Cardiac muscle cell (in vitro differentiated cells and primary cell): ENCODE results near the gene GARIN5A. TPM values are rescaled to one million over a fixed set of nuclear protein-coding genes. Genes with fewer than 3 reads are reported as not detected.

Experiments used
- DNase-seq, 2 donors: peaks; one replicate each; pipeline versions ENCODE4 v3.0.0 to v3.0.0-alpha.2; 2010 to 2017; ENCODE audit warnings: low read depth in 1 of 2, low spot score in 1 of 2
- H3K27ac ChIP-seq: fragments of 200-600 bp; sonication (generic); 2 replicates; pipeline ENCODE4 v1.5.1; 2016
- H3K27me3 ChIP-seq: fragments of 200-600 bp; sonication (generic); 2 replicates; pipeline ENCODE4 v1.6.0; 2016; ENCODE audit warnings: control low read depth
- H3K36me3 ChIP-seq: fragments of 200-600 bp; sonication (generic); 2 replicates; pipeline ENCODE4 v1.5.1; 2016; ENCODE audit warnings: control low read depth
- H3K4me1 ChIP-seq: fragments of 200-600 bp; sonication (generic); 2 replicates; pipeline ENCODE4 v1.8.1; 2017; ENCODE audit warnings: low read depth, mild to moderate bottlenecking, mixed run types
- H3K4me3 ChIP-seq: fragments of 200-600 bp; sonication (generic); 2 replicates; pipeline ENCODE4 v1.5.1; 2016; ENCODE audit warnings: mild to moderate bottlenecking
- H3K9me3 ChIP-seq: fragments of 200-600 bp; sonication (generic); 2 replicates; pipeline ENCODE4 v1.5.1; 2017; ENCODE audit warnings: low read depth, mild to moderate bottlenecking, control low read depth
- polyA plus RNA-seq: library from polyadenylated mRNA; unstranded; fragments of >200 nt; fragmentation: Nextera tagmentation; extraction: Ambion mirVana; gene quantifications from 2 replicates; pipeline ENCODE4 v1.2.1, GENCODE V29; 2016
- total RNA-seq: library from RNA; depleted of rRNA; stranded (reverse); fragments of >200 nt; gene quantifications from 2 replicates; pipeline ENCODE4 v1.2.3, GENCODE V29; 2016
- TF ChIP-seq, protein P1 (sequence below): IDR thresholded peaks from 2 replicates; pipeline ENCODE4 v1.5.1; 2012; ENCODE audit warnings: low read depth, mild to moderate bottlenecking, low read length

Gene GARIN5A
- total and polyA plus RNA-seq, 2 experiments from 2014 or later: 7.7 to 9.3 TPM

- DNase-seq: no peak
- TF ChIP-seq, protein P1, sequence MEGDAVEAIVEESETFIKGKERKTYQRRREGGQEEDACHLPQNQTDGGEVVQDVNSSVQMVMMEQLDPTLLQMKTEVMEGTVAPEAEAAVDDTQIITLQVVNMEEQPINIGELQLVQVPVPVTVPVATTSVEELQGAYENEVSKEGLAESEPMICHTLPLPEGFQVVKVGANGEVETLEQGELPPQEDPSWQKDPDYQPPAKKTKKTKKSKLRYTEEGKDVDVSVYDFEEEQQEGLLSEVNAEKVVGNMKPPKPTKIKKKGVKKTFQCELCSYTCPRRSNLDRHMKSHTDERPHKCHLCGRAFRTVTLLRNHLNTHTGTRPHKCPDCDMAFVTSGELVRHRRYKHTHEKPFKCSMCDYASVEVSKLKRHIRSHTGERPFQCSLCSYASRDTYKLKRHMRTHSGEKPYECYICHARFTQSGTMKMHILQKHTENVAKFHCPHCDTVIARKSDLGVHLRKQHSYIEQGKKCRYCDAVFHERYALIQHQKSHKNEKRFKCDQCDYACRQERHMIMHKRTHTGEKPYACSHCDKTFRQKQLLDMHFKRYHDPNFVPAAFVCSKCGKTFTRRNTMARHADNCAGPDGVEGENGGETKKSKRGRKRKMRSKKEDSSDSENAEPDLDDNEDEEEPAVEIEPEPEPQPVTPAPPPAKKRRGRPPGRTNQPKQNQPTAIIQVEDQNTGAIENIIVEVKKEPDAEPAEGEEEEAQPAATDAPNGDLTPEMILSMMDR: no peak
- H3K36me3 ChIP-seq: no peaks in the 10 kb centered on the region
- H3K4me1 ChIP-seq: no peaks in the 10 kb centered on the region
- no peaks in the 10 kb centered on the region for H3K27me3 ChIP-seq
- no peak overlapping the region for H3K27ac ChIP-seq
- no peak overlapping the region for H3K4me3 ChIP-seq
- H3K9me3 ChIP-seq: no peaks in the 10 kb centered on the region
These were observed 13.7 kb downstream of the GARIN5A start for GRCh38 chr19:50462970-50463369.

- TF ChIP-seq, protein P1: peak; percentile 85
- Histone ChIP-seq H3K9me3 (no peaks in the 10 kb centered on the region), H3K27me3 (no peaks in the 10 kb centered on the region), H3K4me3 (no peak overlapping the region), H3K27ac (no peak overlapping the region), H3K4me1 (no peaks in the 10 kb centered on the region), H3K36me3 (no peaks in the 10 kb centered on the region)
- DNase-seq: peak; percentile 69 to 76
These were observed 15.4 kb downstream of the GARIN5A start for GRCh38 chr19:50461066-50461875.

DNA sequence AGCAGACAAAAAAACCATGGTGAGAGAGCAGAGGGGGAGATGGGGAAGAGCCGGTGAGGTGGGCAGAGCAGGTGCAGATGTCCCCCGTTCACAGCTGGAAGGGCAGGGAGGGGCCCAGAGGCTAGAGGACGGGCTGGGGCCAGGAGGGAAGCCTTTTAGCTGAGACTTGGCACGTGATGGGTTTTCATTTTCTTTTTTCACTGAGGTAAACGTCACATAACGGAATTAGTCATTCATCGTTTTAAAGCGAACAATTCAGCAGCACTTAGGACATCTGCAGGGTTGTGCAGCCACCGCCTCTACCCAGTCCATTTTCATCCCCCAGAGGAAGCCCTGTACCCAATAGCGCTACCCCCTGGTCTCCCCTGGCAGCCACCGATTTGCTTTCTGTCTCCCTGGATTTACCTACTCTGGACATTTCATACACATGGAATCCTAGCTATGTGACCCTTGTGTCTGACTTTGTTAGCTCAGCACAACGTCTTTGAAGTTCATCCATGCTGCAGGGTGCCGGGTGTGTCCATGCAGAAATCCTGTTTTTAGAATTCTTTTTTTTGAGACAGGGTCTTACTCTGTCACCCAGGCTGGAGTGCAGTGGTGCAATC, 16.4 kb downstream of the GARIN5A start:
- TF ChIP-seq, protein P1: no peak
- H3K36me3 ChIP-seq: no peaks in the 10 kb centered on the region
- H3K4me1 ChIP-seq: no peaks in the 10 kb centered on the region
- peak in 1 of 2 donors; percentile 22 for DNase-seq
- no peak overlapping the region for H3K27ac ChIP-seq
- no peak overlapping the region for H3K4me3 ChIP-seq
- H3K27me3 ChIP-seq: no peaks in the 10 kb centered on the region
- no peaks in the 10 kb centered on the region for H3K9me3 ChIP-seq

DNA sequence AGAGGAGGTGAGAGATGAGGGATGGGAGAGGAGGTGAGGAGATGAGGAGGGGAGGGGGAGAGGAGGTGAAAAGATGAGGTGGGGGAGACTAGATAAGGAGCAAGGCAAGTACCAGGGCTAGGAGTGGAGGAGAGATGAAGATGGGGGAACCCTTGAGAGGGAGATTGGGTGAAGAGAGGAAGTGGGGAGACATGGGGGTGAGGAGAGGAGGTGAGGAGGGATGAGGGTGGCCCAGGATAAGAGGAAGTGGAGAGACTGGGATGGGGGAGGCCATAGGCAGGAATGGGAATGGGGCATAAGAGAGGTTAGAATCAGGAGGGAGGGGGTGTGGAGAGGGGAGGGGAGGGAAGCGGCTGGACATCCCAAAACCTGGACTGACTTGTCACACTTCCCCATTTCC, 17.0 kb downstream of the GARIN5A start:
- no peaks in the 10 kb centered on the region for H3K36me3 ChIP-seq
- no peak overlapping the region for H3K4me3 ChIP-seq
- TF ChIP-seq, protein P1: no peak
- H3K9me3 ChIP-seq: no peaks in the 10 kb centered on the region
- no peaks in the 10 kb centered on the region for H3K4me1 ChIP-seq
- no peak for DNase-seq
- no peaks in the 10 kb centered on the region for H3K27me3 ChIP-seq
- H3K27ac ChIP-seq: no peak overlapping the region

GRCh38 chr19:50459067-50459456, 17.6 kb downstream of the GARIN5A start:
- TF ChIP-seq, protein P1: no peak
- H3K4me1 ChIP-seq: no peaks in the 10 kb centered on the region
- no peak overlapping the region for H3K4me3 ChIP-seq
- no peaks in the 10 kb centered on the region for H3K27me3 ChIP-seq
- no peak for DNase-seq
- H3K36me3 ChIP-seq: no peaks in the 10 kb centered on the region
- H3K27ac ChIP-seq: no peak overlapping the region
- no peaks in the 10 kb centered on the region for H3K9me3 ChIP-seq
